Measurements from ENCODE around the gene CAPN11. TPM values are rescaled to one million over a fixed set of nuclear protein-coding genes. Genes with fewer than 3 reads are reported as not detected.

Gene CAPN11
- total RNA-seq, 4 donors from 2014 or later = 0.22 to 1.7 TPM; not detected in 2

GRCh38 chr6:44117397-44118128, 41.1 kb upstream of the CAPN11 start:
- intact Hi-C loops (cut with DNase I) = no loop called here
- peak in 1 of 2 donors; percentile 20 for DNase-seq
- peaks cover 11 to 13% of the 10 kb centered on the region in 2 donors for H3K36me3 ChIP-seq
- no peak overlapping the region for H3K4me3 ChIP-seq (replicated peaks in 1 of 3)
- no peaks in the 10 kb centered on the region for H3K27me3 ChIP-seq
- TF ChIP-seq, protein P1, sequence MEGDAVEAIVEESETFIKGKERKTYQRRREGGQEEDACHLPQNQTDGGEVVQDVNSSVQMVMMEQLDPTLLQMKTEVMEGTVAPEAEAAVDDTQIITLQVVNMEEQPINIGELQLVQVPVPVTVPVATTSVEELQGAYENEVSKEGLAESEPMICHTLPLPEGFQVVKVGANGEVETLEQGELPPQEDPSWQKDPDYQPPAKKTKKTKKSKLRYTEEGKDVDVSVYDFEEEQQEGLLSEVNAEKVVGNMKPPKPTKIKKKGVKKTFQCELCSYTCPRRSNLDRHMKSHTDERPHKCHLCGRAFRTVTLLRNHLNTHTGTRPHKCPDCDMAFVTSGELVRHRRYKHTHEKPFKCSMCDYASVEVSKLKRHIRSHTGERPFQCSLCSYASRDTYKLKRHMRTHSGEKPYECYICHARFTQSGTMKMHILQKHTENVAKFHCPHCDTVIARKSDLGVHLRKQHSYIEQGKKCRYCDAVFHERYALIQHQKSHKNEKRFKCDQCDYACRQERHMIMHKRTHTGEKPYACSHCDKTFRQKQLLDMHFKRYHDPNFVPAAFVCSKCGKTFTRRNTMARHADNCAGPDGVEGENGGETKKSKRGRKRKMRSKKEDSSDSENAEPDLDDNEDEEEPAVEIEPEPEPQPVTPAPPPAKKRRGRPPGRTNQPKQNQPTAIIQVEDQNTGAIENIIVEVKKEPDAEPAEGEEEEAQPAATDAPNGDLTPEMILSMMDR (IDR thresholded peaks at IDR 0.05) = no peak
- no peak for TF ChIP-seq POLR2A (IDR thresholded peaks at IDR 0.05)
- H3K4me1 ChIP-seq = peaks cover 31 to 69% of the 10 kb centered on the region in 2 donors
- WGBS, 2 donors = 63 to 72% methylated on average over 6 of the region's 6 CpGs
- no peak overlapping the region for H3K27ac ChIP-seq
- H3K9me3 ChIP-seq = no peaks in the 10 kb centered on the region

DNA sequence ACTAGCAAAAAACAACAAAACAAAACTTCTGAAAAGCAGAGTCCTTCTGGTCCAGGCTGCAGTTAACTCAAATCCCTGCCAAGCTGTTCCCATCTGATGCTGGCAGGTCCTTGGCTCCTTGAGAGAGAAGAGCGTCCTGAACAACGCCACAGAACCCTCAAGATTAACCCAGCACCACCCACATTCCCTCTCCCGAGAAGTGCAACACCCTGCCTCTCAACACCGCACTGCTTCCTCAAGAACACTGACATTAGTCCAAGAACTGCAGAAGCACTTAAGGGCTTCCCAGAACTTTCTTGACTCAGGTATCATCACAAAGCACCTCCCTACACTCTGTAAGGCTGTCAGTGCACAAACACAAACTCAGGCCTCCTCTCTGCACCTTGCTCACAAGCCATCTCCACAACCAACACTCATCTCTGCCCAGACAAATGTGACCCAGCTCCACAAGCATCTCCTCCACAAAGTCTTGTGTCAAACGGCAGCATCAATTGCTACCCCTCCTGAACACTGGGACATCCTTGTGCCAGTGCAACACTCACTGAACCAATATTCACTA, 38.8 kb upstream of the CAPN11 start:
- TF ChIP-seq, protein P1 (IDR thresholded peaks at IDR 0.05) = no peak
- TF ChIP-seq POLR2A (IDR thresholded peaks at IDR 0.05) = peak in 1 of 2 donors; percentile 16
- H3K4me1 ChIP-seq = peaks cover 52 to 86% of the 10 kb centered on the region in 2 donors
- H3K27ac ChIP-seq = peak overlapping the region in 2 of 3 donors; percentile 3 to 36

GRCh38 chr6:44120692-44121443, 37.8 kb upstream of the CAPN11 start:
- 80 to 83% methylated on average over 4 of the region's 4 CpGs for WGBS, 2 donors
- H3K27ac ChIP-seq = peak overlapping the region in 2 of 3 donors; percentile 20 to 36
- H3K36me3 ChIP-seq = no peaks in the 10 kb centered on the region
- TF ChIP-seq, protein P1 (IDR thresholded peaks at IDR 0.05) = no peak
- no peak for TF ChIP-seq POLR2A (IDR thresholded peaks at IDR 0.05)
- intact Hi-C loops (cut with DNase I) = no loop called here
- H3K4me1 ChIP-seq = peaks cover 60 to 92% of the 10 kb centered on the region in 2 donors
- H3K9me3 ChIP-seq = no peaks in the 10 kb centered on the region
- H3K27me3 ChIP-seq = no peaks in the 10 kb centered on the region
- no peak overlapping the region for H3K4me3 ChIP-seq (replicated peaks in 1 of 3)
- no peak for DNase-seq

More for the DNA sequence above, 38.8 kb upstream of the CAPN11 start:
- intact Hi-C loops (cut with DNase I) = no loop called here
- WGBS, 2 donors = 30 to 35% methylated on average over 5 of the region's 5 CpGs
- no peak overlapping the region for H3K4me3 ChIP-seq (replicated peaks in 1 of 3)
- no peaks in the 10 kb centered on the region for H3K27me3 ChIP-seq
- no peaks in the 10 kb centered on the region for H3K9me3 ChIP-seq
- peak; percentile 53 to 71 for DNase-seq
- no peaks in the 10 kb centered on the region for H3K36me3 ChIP-seq

DNA sequence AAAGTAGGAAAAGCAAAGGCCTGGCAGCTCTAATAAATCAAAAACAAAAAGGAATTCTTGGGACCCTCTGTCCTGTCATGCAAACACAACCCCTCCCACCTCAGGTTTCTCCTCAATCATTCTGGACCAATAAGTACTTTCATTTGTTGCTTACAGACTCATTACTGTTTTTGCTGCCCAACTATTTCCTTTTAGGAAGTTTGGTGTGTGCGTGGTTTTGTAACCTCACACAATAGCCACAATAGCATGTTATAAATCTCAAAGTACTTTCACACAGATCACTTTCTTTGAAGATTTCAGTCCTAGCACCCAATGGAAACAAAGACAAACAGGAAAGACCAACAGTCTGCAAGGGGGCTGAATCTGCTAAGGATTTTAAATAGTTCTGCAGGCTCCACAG, 35.8 kb upstream of the CAPN11 start:
- Histone ChIP-seq H3K27ac (peak overlapping the region in 1 of 3 donors; percentile 61), H3K36me3 (no peaks in the 10 kb centered on the region), H3K4me1 (peaks cover 67 to 78% of the 10 kb centered on the region in 2 donors), H3K27me3 (no peaks in the 10 kb centered on the region), H3K9me3 (no peaks in the 10 kb centered on the region), H3K4me3 (replicated peaks in 1 of 3) (no peak overlapping the region)
- intact Hi-C loops (cut with DNase I) = no loop called here
- no peak for DNase-seq
- no peak for TF ChIP-seq POLR2A (IDR thresholded peaks at IDR 0.05)
- TF ChIP-seq, protein P1 (IDR thresholded peaks at IDR 0.05) = no peak
- 72 to 73% methylated on average over 1 of the region's 1 CpG for WGBS, 2 donors

Data from thyroid gland (tissue), 4 donors.